ENCODE measurements around the gene ZNF91.
"Not testable (repeated sequence)": the region's sequence is repeated elsewhere in the genome, so short reads cannot be mapped to it uniquely, and the experiment has no call there.

Gene ZNF91

DNA sequence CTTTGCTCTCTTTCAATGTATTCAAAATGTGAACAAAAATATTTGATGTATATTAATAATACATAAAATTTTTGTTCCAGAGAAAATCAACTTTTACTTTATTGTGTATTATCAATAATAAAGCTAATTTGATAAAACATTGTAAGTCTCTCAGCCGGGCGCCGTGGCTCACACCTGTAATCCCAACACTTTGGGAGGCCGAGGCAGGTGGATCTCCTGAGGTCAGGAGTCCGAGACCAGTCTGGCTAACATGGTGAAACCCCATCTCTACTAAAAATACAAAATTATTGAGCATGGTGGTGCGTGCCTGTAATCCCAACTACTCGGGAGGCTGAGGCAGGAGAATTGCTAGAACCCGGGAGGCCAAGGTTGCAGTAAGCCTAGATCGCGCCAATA, 449 bp upstream of the ZNF91 start:
- DNase-seq (ENCODE audit: low read depth in 2 of 2): not testable (repeated sequence)

DNA sequence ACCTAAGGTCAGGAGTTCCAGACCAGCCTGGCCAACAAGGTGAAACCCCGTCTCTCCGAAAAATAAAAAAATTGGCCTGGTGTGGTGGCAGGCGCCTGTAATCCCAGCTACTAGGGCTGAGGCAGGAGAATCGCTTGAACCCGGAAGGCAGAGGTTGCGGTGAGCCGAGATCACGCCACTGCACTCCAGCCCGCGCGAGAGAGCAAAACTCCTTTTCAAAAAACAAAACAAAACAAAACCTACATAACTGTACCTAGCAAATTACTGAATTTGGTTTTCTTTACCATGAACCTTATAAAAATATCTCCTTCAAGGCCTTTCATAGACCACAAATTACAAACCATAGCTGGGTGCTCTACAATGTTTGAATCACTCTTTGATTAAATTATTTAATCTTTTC, 760 bp downstream of the ZNF91 start:
- peak in 1 of 2 donors; percentile 20 for DNase-seq (ENCODE audit: low read depth in 2 of 2)

DNA sequence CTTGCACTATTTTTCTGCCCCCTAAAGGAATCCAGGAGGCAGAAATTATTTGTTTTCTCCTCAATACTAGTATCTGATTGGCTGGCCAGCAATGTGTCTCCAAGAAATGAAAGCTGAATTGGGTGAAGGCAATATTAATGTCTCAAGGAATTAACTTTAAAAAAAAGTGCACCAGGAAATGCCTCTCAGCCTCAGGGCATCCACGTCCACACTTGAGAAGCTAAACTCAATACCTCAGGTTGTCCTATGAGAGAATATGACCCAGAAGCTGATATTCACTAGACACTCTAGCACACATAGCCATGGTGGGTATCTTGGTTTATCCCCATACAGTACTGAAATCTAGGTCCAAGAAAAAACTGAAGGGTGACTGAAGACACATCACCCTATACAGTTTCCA, 2.1 kb downstream of the ZNF91 start:
- no peak for DNase-seq (ENCODE audit: low read depth in 2 of 2)

DNA sequence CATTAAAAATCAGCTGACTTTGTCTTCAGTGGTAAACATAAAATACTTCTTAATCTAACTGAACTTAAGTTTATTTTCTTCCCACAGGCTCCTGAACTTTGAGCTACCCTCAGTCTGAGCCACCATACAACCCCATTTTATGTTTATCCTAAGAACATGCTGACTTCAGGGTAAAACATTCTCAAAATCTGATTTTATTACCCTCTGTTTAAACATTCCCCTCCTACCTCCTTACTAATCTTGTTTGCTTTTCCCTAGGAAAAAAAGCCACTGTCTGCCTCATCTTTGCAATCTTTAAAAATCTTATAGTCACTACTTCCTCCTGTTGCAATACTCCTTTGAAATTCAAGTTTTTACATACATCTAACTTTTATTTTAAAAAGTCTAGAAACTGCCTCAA, 4.0 kb downstream of the ZNF91 start:
- DNase-seq (ENCODE audit: low read depth in 2 of 2): no peak

DNA sequence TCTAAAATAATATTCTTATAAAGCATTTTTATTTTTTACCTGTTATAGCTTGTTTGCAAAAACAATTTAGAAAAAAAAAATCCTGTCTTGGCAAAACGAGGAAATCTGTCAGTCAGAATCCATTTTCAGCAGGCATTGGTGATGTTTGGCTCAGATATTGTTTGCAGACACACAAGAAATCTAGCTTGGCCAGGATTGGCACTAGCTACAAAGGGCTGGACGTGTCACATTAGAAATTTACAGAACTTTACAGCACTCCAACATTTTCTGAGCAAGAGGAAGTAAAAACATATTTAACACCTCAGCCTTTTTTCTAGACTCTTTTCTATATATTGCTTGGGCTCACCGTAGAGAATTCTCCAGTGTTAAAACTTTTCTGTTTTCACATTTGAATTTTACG, 9.9 kb downstream of the ZNF91 start:
- no peak for DNase-seq (ENCODE audit: low read depth in 2 of 2)

DNA sequence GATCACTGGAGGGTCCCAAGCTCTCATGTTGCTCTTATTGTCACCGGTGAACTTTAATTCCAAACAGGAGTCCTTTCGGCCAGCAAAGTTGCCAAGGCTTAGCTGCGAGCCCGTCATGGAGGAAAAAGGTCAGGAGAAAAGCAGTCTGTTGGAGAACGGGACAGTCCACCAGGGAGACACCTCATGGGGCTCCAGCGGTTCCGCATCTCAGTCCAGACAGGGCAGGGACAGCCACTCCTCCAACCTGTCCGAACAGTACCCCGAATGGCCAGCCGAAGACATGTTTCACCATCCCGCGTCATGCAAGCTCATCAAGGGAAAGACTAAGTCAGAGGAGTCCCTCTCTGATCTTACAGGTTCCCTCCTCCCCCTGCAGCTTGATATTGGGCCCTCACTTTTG, 10.4 kb downstream of the ZNF91 start:
- no peak for DNase-seq (ENCODE audit: low read depth in 2 of 2)

DNA sequence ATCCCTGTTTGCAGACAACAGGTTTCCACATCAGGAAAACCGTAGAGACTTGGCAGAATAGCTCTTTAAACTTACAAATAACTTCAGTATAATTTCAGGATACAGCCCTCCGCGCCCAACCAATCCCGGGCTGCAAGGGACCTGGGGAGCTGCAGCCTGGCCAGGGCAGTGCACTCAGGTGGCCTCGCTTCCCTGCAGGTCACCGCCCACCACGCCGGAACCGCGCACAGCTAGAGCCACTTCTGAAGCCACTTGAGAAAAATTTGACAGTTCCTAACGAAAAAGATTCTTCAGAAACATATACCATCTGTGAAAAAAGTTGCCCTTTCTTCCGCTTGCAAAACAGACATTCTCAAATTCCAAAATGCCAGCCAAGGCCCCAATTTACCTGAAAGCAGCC, 11.1 kb downstream of the ZNF91 start:
- no peak for DNase-seq (ENCODE audit: low read depth in 2 of 2)

DNA sequence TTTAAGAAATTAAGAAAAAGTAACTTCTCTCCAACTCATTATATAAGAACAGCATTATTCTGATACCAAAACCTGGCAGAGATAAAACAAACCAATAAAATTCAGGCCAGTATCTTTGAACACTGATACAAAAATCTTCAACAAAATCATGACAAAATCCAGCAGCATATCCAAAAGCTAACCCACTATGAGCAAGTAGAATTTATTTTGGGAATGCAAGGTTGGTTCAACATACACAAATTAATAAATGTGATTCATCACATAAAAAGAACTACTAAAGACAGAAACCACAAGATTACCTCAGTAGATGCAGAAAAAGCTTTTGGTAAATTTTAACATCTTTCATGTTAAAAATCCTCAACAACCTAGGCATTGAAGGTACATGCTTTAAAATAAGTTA, 12.3 kb downstream of the ZNF91 start:
- no peak for DNase-seq (ENCODE audit: low read depth in 2 of 2)

DNA sequence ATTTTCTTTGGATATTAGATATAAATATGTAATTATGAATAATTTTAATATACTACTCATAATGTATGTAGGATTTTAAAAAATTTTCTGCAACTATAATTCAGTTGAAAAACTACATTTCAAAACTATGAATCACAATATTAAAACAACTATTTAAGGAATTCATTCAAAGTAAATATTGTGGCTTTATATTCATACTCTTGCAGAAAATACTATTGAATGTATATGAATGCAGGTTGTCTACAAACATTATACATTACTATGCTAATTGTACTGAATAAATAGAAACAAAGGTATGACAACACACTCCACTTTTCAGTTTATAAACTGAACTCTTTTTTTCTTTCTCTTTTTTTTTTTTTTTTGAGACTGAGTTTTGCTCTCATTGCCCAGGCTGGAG, 14.2 kb downstream of the ZNF91 start:
- no peak for DNase-seq (ENCODE audit: low read depth in 2 of 2)

DNA sequence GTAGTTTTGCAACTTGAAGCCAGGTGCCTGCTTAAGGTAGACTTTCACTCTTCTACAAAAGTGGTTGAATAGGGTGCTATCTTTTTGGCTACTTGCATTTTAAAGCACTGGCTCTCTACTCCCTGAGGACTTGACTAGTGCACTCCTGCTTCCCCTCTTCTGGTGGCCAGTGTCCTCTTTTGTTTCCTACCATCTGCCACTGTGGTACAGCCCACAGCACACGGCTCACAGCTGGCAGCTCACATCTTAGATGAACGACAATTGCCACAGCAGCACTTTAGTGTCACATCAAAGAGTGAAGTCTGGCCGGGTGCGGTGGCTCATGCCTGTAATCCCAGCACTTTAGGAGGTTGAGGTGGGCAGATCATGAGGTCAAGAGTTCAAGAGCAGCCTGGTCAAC, 15.6 kb downstream of the ZNF91 start:
- DNase-seq (ENCODE audit: low read depth in 2 of 2): not testable (repeated sequence)

DNA sequence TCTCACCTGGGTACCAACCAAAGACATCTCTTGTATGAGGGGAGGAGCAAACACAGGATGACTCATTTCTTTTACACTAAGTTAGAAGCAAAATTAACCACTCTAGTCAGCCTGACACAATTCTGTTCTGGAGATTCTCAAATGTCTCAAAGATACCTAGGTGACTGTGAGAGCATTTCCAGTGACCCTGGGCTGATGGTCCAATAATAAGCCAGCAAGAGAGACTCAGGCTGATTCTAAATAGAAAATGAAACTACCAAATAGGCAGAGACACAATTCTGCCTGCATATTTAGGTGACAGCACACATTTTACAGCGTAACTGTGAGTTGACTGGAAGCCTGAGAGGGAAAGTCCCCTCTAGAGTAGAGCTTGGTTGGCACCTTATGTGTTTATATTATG, 16.3 kb downstream of the ZNF91 start:
- no peak for DNase-seq (ENCODE audit: low read depth in 2 of 2)

DNA sequence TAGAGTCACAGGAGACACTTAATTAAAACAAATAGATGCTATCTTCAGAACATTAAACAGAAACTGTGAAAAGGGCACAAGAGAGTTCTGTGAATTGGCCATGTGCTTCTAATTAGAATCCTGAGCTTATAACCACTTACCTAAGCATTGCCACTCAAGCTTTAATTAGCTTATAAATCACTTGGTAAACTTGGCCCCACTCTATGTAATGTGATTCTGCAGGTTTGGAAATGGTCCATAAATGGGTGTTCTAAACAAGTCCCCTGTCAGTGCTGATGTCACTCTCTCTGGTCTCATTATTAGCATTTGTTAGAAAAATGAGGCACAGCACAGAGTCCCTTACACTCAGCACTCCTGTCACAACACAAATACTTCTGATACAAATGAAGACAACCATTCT, 18.0 kb downstream of the ZNF91 start:
- DNase-seq (ENCODE audit: low read depth in 2 of 2): no peak

DNA sequence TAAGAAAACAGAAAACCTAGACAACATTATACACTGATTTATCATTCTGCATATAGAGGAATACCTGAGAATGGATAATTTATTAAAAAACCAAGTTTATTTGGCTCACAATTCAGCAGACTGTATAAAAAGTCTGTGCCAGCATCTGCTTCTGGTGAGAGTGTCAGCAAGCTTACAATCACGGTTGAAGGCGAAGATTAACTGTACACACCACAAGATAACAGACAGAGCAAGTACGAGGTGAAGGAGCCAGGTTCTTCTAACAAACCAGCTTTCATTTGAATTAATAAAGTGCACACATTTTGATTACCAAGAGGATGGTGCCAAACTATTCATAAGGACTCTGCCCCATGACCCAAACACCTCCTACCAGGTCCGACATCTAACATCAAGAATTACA, 28.8 kb downstream of the ZNF91 start:
- no peak for DNase-seq (ENCODE audit: low read depth in 2 of 2)

DNA sequence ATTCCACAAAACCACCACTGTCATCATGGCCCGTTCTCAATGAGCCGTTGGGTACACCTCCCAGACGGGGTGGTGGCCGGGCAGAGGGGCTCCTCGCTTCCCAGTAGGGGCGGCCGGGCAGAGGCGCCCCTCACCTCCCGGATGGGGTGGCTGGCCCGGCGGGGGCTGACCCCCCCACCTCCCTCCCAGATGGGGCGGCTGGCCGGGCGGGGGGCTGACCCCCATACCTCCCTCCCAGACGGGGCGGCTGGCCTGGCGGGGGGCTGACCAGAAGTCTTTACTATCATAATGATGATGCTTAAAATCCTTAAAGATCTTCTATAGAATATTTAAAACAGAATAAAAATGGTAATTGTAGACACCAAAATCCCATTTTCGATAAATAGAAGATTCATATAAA, 29.2 kb downstream of the ZNF91 start:
- DNase-seq (ENCODE audit: low read depth in 2 of 2): not testable (repeated sequence)

DNA sequence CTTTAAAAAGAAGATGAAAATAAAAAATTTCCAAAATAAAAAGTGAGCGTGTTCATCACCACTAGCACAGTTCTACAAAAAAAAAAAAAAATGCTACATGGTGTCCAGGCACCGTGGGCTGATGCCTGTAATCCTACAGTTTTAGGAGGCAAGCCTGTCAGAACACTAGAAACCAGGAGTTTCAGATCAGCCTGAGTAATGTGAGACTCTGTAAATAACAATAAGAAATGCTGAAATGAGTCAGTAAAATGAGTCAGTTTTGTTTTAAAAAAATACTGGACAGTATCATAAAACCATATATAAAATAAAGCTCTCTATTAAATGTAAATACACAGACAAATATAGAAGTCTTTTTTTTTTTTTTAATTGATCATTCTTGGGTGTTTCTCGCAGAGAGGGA, 30.0 kb downstream of the ZNF91 start:
- no peak for DNase-seq (ENCODE audit: low read depth in 2 of 2)

DNA sequence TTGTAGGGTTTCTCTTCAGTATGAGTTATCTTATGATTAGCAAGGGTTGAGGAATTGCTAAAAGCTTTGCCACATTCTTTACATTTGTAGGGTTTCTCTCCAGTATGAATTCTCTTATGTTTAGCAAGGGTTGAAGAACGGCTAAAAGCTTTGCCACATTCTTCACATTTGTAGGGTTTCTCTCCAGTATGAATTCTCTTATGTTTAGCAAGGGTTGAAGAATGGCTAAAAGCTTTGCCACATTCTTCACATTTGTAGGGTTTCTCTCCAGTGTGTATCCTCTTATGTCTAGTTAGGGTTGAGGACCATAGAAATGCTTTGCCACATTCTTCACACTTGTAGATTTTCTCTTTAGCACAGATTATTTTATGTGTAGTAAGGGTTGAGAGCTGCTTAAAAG, 33.4 kb downstream of the ZNF91 start:
- DNase-seq (ENCODE audit: low read depth in 2 of 2): not testable (repeated sequence)

DNA sequence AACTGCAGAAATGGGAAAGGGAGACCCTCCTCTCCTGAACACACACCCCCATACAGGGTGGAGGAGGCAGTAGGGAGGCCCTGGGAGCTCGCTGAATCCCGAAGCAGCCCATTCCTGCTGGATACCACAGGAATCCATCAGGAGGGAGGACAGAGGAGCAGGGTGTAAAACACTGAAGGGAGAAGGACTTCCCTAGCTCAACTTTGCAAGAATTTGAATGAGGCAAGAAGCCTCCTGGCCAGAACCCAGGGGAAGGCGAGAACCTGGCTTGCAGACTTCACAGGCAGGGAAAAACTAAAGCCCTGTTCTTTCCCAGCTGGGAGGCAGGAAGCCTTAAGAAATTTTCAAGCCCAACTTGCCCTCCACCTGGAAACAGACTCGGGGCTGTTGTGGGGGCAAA, 43.5 kb downstream of the ZNF91 start:
- no peak for DNase-seq (ENCODE audit: low read depth in 2 of 2)

DNA sequence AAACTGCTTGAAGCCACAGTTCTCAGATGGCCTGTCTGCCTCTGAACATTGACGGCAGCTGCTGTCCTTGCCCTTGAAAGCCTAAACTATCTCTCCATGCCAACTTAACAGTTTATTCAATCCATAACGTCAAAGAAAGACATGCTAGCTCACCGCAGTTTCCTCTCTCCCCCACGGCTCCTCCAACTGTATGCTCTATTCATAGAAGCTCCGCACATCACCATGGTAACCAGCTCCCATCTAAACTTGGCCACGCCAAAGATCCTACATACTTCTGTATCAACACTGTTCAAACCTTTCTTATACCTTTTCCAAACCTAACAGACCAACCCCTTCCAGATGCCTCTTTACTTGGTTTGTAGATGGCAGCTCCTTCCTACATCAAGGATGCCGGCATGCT, 48.6 kb downstream of the ZNF91 start:
- no peak for DNase-seq (ENCODE audit: low read depth in 2 of 2)

DNA sequence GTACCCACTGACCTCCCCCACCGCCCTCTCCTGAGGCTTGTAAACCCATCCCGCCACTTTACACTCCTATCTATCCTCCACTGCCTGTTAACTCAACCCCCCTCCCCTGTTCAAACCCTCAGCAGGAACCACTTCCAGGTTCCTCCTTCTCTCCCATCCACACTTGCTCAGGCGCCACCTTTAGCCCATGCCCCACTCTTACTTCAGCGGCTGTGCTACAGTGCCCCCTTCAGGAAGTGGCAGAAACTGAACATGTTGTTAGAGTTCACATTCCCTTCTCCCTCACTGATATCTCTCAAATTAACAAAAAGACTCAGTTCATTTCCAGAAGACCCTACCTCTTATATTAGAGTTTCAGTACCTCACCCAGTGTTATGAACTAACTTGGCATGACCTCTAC, 49.4 kb downstream of the ZNF91 start:
- DNase-seq (ENCODE audit: low read depth in 2 of 2): no peak

DNA sequence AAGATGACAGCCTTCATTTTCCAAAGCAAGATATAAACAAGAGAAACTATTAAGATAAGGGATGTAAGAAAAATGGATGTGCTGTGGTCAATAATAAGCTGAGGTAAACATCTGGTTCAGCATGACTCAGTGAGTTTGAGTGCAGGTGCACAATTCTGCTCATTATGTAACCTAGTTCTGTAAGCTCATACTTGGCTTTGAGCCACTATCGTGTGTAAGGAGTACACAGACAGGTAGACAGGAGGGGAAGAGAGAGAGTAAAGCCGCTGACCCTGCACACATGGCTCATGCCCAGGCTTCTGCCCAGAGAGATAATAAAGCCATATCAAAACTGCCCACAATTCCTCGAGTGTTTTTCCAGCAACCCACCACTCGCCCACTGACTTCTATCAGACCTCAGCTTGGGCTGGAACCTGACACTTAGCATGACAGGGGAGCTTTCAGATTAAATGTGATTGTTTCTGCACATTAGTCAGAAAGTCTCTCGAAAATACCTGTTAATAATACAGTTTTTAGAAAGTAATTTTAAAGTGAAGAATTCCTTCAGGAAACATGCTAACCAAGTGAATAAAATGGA, 51.7 kb downstream of the ZNF91 start:
- no peak for DNase-seq (ENCODE audit: low read depth in 2 of 2)

DNA sequence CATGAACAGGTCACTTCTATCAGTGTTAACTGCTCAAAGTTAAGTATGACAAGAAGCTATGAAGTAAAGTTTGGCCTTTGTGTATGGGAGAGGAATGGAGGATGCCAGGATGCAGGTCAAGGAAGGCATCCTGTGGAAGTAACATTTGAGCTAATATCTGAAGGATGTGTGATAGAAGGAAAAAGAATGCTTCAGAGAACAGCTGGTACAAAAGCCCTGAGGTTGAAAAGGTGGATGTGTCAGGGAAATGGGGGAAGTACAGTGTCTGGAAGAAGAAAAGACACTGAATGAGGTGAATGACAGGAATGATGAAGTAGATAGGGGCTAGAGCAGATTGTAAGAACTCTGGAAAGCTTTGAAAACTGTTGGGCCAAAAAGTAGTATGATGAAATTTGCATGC, 67.1 kb downstream of the ZNF91 start:
- no peak for DNase-seq (ENCODE audit: low read depth in 2 of 2)

DNA sequence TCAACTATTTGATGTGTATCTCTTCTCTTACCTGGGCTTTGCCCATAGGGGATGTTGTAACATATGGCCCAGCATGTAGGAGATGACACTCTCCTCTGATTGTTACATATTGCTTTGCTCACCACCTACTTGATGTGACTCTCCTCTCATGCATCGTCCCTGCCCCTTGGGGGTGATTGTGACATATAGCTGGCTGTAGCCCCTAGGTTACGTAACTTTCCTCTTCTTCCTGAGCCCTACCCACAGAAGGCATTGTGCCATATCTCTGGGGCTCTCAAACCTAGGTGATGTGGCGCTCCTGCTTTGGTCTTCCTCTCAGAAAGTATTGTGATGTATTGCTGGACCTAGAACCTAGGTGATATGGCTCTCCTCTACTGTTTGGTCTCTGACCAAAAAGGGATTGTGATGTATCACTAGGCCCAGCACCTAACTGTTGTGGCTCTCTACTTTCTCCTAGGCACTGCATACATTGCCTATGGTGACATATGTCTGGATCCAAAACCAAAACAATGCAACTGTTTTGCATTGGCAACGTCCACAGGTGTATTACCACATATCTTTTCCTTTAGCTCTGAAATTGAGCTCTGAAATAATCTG, 73.2 kb downstream of the ZNF91 start:
- DNase-seq (ENCODE audit: low read depth in 2 of 2): no peak

DNA sequence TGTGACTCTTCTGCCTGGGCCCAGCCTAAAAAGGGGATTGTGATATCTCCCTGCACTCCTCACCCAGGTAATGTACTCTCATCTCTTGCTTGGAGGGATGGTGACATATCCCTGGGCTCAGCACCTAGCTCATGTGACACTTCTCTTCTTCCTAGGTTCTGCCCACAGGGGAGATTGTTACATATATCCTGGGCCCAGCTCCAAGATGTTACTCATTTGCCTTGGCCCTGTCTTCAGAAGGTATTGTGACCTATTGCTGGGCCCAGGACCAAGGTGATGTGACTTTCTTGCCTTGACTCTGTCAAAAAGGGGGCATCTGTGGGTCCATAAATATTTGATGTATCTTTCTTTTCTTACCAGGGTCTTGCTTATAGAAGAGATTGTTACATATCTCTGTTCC, 73.9 kb downstream of the ZNF91 start:
- not testable (repeated sequence) for DNase-seq (ENCODE audit: low read depth in 2 of 2)

DNA sequence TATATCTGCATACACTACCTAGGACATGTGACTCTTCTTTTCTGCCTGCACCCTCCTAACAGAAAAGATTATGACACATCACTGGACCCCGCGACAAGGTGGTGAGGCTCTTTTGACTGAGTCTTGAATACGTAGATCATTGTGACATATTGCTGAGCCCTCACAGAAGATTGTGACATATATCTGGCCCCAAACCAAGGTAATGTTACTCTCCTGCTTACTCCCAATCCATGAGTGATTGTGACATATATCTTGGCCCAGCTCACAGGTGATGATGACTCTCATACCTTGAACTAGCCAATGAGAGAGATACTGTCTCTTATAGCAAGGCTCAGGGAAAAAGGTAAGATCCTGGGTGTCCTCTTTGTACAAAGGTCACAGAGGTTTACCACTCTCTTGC, 75.7 kb downstream of the ZNF91 start:
- not testable (repeated sequence) for DNase-seq (ENCODE audit: low read depth in 2 of 2)

All from activated CD8-positive, alpha-beta memory T cell treated with anti-CD3 and anti-CD28 coated beads for 4 hours (primary cell).